Measurements from ENCODE around the gene ROBO1.

DNA sequence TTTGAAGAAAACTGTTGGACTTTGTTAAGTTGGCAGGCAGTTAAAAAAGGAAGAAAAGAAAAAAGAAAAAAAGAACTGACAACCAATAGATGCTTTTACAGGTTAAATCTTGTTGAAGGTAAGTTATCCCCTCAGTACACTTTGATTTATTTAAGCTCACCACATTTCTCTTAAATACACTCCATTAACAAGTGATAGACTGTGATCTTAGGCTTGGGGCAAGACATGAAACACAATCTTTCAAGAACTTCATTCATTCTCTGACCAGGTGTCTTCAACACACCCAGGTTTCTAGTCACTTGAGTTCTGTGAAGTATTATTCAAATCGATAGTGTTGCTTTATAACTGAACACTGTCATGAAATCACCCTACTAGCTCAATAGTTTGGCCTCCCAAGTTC lies 751.9 kb downstream of the ROBO1 start:
- TF ChIP-seq, protein P1, sequence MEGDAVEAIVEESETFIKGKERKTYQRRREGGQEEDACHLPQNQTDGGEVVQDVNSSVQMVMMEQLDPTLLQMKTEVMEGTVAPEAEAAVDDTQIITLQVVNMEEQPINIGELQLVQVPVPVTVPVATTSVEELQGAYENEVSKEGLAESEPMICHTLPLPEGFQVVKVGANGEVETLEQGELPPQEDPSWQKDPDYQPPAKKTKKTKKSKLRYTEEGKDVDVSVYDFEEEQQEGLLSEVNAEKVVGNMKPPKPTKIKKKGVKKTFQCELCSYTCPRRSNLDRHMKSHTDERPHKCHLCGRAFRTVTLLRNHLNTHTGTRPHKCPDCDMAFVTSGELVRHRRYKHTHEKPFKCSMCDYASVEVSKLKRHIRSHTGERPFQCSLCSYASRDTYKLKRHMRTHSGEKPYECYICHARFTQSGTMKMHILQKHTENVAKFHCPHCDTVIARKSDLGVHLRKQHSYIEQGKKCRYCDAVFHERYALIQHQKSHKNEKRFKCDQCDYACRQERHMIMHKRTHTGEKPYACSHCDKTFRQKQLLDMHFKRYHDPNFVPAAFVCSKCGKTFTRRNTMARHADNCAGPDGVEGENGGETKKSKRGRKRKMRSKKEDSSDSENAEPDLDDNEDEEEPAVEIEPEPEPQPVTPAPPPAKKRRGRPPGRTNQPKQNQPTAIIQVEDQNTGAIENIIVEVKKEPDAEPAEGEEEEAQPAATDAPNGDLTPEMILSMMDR (IDR thresholded peaks at IDR 0.05), result no peak
- TF ChIP-seq POLR2A (IDR thresholded peaks at IDR 0.05), result no peak

Measured in thyroid gland (tissue), 4 donors.